HepG2 (cell line): Measurements from ENCODE around the gene CES1.

Experiments used
- KLF16 ChIP-seq, 2 experiments: sonication (generic) in 1 of 2; formaldehyde crosslinking in 1 of 2; IDR thresholded peaks; 2 replicates each; pipeline versions ENCODE4 v1.6.1 to v1.8.0; 2016 to 2023; ENCODE audit warnings: missing genetic modification reagents in 2 of 2, missing compliant biosample characterization in 1 of 2
- RAD21 ChIP-seq: fragments of 450-650 bp; formaldehyde crosslinking; IDR thresholded peaks from 2 replicates; pipeline ENCODE4 v1.5.0; 2020; ENCODE audit warnings: mild to moderate bottlenecking
- SAP130 ChIP-seq: IDR thresholded peaks from 2 replicates; pipeline ENCODE4 v1.6.1; 2016; ENCODE audit warnings: low read depth
- SP140L ChIP-seq: sonication (generic); formaldehyde crosslinking; IDR thresholded peaks from 2 replicates; pipeline ENCODE4 v1.4.0; 2020; ENCODE audit warnings: missing genetic modification reagents, borderline replicate concordance
- TBX2 ChIP-seq: sonication (generic); formaldehyde crosslinking; IDR thresholded peaks from 2 replicates; pipeline ENCODE4 v1.5.0; 2020; ENCODE audit warnings: missing genetic modification reagents, mild to moderate bottlenecking, borderline replicate concordance
- ZBTB43 ChIP-seq: sonication (generic); formaldehyde crosslinking; conservative IDR thresholded peaks from 2 replicates; pipeline ENCODE4 v1.4.0; 2020; ENCODE audit warnings: missing genetic modification reagents
- ZNF343 ChIP-seq: sonication (generic); formaldehyde crosslinking; IDR thresholded peaks from 2 replicates; pipeline ENCODE4 v1.4.0; 2020; ENCODE audit warnings: mild to moderate bottlenecking, missing genetic modification reagents
- ZNF607 ChIP-seq: sonication (generic); formaldehyde crosslinking; IDR thresholded peaks from 2 replicates; pipeline ENCODE4 v1.5.1; 2020; ENCODE audit warnings: missing genetic modification reagents, mild to moderate bottlenecking, borderline replicate concordance

- TF ChIP-seq RAD21 (CRISPR knock-in tag) (no peak), KLF16 (CRISPR knock-in tag; IDR thresholded peaks at IDR 0.05) (no peak), ZBTB43 (CRISPR knock-in tag) (no peak), ZNF607 (no peak), SP140L (CRISPR knock-in tag) (no peak), TBX2 (CRISPR knock-in tag) (no peak), ZNF343 (CRISPR knock-in tag) (no peak), SAP130 (CRISPR knock-in tag) (no peak)
Measured at GRCh38 chr16:55853114-55853513, 20.2 kb upstream of the CES1 start.
